OCI-LY1 (cell line): ENCODE data around the gene LYPD8.
"Not testable (repeated sequence)": the region's sequence is repeated elsewhere in the genome, so short reads cannot be mapped to it uniquely, and the experiment has no call there.

Source experiments
- H2AFZ ChIP-seq: fragments of 200-600 bp; sonication (generic), shearing (Covaris generic); 2 replicates; pipeline ENCODE4 v1.6.0; 2014; ENCODE audit warnings: antibody characterized with exemption, mild to moderate bottlenecking, low read length
- H3F3A ChIP-seq: fragments of 200-600 bp; sonication (generic), shearing (Covaris generic); 2 replicates; pipeline ENCODE4 v1.6.0; 2014; ENCODE audit warnings: mild to moderate bottlenecking, antibody characterized with exemption, low read length, moderate library complexity; ENCODE audit not compliant: insufficient read depth
- H3K27ac ChIP-seq: fragments of 200-600 bp; sonication (generic); 2 replicates; pipeline ENCODE4 v1.5.1; 2014; ENCODE audit warnings: low read length, mixed run types, mild to moderate bottlenecking, low read depth; ENCODE audit not compliant: poor library complexity, severe bottlenecking
- H3K27me3 ChIP-seq: fragments of 200-600 bp; sonication (generic); 2 replicates; pipeline ENCODE4 v1.6.0; 2014; ENCODE audit warnings: antibody characterized with exemption, mild to moderate bottlenecking, low read length, moderate library complexity; ENCODE audit not compliant: insufficient read depth
- H3K36me3 ChIP-seq: fragments of 200-600 bp; sonication (generic); 2 replicates; pipeline ENCODE4 v1.6.1; 2014; ENCODE audit warnings: mild to moderate bottlenecking, antibody characterized with exemption, low read length, moderate library complexity, mixed read lengths; ENCODE audit not compliant: insufficient read depth
- H3K4me1 ChIP-seq: fragments of 200-600 bp; sonication (generic); 2 replicates; pipeline ENCODE4 v1.5.1; 2014; ENCODE audit warnings: mild to moderate bottlenecking, low read length, moderate library complexity; ENCODE audit not compliant: insufficient read depth, severe bottlenecking
- H3K4me2 ChIP-seq: fragments of 200-600 bp; sonication (generic), shearing (Covaris generic); 2 replicates; pipeline ENCODE4 v1.6.1; 2014; ENCODE audit warnings: low read length
- H3K4me3 ChIP-seq: fragments of 200-600 bp; sonication (generic); 2 replicates; pipeline ENCODE4 v1.5.1; 2014; ENCODE audit warnings: low read length, low read depth, mild to moderate bottlenecking, mixed read lengths; ENCODE audit not compliant: poor library complexity, severe bottlenecking
- H3K79me2 ChIP-seq: fragments of 200-600 bp; shearing (Covaris generic); 2 replicates; pipeline ENCODE4 v1.6.1; 2016; ENCODE audit warnings: mixed run types, low read length, mixed read lengths; ENCODE audit not compliant: insufficient read depth
- H3K9ac ChIP-seq: fragments of 200-600 bp; sonication (generic), shearing (Covaris generic); 2 replicates; pipeline ENCODE4 v1.6.1; 2014; ENCODE audit warnings: mild to moderate bottlenecking, low read length, mixed read lengths
- H3K9me2 ChIP-seq: fragments of 200-600 bp; sonication (generic), shearing (Covaris generic); 2 replicates; pipeline ENCODE4 v1.6.1; 2014; ENCODE audit warnings: low read depth, mild to moderate bottlenecking, low read length, mixed read lengths
- H3K9me3 ChIP-seq: fragments of 200-600 bp; shearing (Covaris generic); 2 replicates; pipeline ENCODE4 v1.6.1; 2014; ENCODE audit warnings: low read length, mixed read lengths
- H4K20me1 ChIP-seq: fragments of 200-600 bp; sonication (generic), shearing (Covaris generic); 2 replicates; pipeline ENCODE4 v1.6.0; 2016; ENCODE audit warnings: mild to moderate bottlenecking, low read length; ENCODE audit not compliant: insufficient read depth
- EZH2 ChIP-seq: fragments of 200-600 bp; sonication (generic), shearing (Covaris generic); IDR thresholded peaks from 2 replicates; pipeline ENCODE4 v1.8.0; 2017; ENCODE audit warnings: borderline replicate concordance, mixed run types, mild to moderate bottlenecking, antibody characterized with exemption, low read length, moderate library complexity, mixed read lengths
- TF ChIP-seq, protein P1 (sequence below): fragments of 200-600 bp; sonication (generic), shearing (Covaris generic); IDR thresholded peaks from 2 replicates; pipeline ENCODE4 v1.5.1; 2017; ENCODE audit warnings: mild to moderate bottlenecking, antibody characterized with exemption, low read length, moderate library complexity, mixed read lengths

The LYPD8 gene

DNA sequence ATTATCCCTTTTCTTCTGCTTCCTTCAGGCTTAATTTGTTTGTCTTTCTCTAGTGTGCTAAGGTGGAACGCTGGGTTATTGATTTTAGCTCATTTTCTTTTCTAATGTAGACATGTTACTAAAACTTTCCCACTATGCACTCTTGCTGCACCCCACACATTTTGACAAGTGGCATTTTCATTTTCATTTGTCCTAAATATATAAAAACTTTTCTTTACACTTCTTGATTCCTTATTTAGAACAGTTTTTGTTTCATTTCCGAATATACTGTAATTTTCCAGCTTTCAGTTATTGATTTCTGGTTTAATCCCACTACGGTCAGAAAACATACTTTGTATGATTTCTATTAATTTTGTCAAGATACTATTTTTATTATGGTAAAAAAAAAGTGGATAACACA is 44.9 kb upstream of the LYPD8 start:
- Histone ChIP-seq H3K9me3 (no peaks in the 10 kb centered on the region), H3K79me2 (no peaks in the 10 kb centered on the region), H3K36me3 (no peaks in the 10 kb centered on the region), H3K27me3 (no peaks in the 10 kb centered on the region), H3K4me3 (no peak overlapping the region), H4K20me1 (no peaks in the 10 kb centered on the region), H3K9ac (no peak overlapping the region), H3F3A (no peaks in the 10 kb centered on the region), H3K9me2 (no peaks in the 10 kb centered on the region), H3K27ac (no peak overlapping the region), H3K4me2 (no peak overlapping the region), H2AFZ (no peak overlapping the region), H3K4me1 (peaks cover 11% of the 10 kb centered on the region)
- no peak for TF ChIP-seq EZH2
- TF ChIP-seq, protein P1, sequence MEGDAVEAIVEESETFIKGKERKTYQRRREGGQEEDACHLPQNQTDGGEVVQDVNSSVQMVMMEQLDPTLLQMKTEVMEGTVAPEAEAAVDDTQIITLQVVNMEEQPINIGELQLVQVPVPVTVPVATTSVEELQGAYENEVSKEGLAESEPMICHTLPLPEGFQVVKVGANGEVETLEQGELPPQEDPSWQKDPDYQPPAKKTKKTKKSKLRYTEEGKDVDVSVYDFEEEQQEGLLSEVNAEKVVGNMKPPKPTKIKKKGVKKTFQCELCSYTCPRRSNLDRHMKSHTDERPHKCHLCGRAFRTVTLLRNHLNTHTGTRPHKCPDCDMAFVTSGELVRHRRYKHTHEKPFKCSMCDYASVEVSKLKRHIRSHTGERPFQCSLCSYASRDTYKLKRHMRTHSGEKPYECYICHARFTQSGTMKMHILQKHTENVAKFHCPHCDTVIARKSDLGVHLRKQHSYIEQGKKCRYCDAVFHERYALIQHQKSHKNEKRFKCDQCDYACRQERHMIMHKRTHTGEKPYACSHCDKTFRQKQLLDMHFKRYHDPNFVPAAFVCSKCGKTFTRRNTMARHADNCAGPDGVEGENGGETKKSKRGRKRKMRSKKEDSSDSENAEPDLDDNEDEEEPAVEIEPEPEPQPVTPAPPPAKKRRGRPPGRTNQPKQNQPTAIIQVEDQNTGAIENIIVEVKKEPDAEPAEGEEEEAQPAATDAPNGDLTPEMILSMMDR = no peak

DNA sequence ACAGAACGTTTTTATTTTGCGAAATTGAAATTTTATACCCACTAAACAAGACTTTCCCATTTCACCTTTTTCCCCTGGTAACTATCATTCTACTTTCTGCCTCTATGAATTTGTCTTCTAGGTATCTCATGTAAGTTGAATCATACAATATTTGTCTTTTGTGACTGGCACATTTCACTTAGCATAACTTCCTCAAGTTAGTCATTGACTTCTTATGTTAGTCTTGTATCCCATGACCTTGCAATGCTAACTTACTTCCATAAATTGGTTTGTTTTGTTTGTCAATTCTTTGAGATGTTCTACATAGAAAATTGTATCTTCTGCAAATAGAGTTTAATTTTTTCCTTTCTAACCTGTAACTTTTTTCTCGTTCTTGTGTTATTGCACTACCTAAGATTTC is 43.2 kb upstream of the LYPD8 start:
- Histone ChIP-seq H3K79me2 (no peaks in the 10 kb centered on the region), H2AFZ (no peak overlapping the region), H3K36me3 (no peaks in the 10 kb centered on the region), H3K9me3 (no peaks in the 10 kb centered on the region), H3K27ac (no peak overlapping the region), H3K4me1 (no peaks in the 10 kb centered on the region), H3K4me2 (no peak overlapping the region), H4K20me1 (no peaks in the 10 kb centered on the region), H3K9ac (no peak overlapping the region), H3K4me3 (no peak overlapping the region), H3K27me3 (no peaks in the 10 kb centered on the region), H3K9me2 (no peaks in the 10 kb centered on the region), H3F3A (no peaks in the 10 kb centered on the region)
- TF ChIP-seq, protein P1 = no peak
- no peak for TF ChIP-seq EZH2

DNA sequence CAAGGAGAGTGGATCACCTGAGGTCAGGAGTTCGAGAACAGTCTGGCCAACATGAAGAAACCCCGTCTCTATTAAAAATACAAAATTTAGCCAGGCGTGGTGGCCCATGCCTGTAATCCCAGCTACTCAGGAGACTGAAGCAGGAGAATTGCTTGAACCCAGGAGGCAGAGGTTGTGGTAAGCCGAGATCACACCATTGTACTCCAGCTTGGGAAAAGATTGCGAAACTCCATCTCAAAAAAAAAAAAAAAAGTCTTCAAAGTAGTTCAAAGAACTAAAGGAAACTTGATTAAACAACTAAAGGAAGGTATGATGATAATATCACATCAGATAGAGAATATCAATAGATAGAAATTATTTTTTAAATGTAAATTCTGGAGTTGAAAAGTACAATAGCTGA is 39.1 kb upstream of the LYPD8 start:
- H3K27me3 ChIP-seq, H3K79me2 ChIP-seq, H3K36me3 ChIP-seq, H3K9ac ChIP-seq, H3K9me2 ChIP-seq, H2AFZ ChIP-seq, H3K9me3 ChIP-seq, H3K4me2 ChIP-seq, H3K27ac ChIP-seq, H3K4me1 ChIP-seq, H3K4me3 ChIP-seq, H4K20me1 ChIP-seq, H3F3A ChIP-seq: not testable (repeated sequence)

DNA sequence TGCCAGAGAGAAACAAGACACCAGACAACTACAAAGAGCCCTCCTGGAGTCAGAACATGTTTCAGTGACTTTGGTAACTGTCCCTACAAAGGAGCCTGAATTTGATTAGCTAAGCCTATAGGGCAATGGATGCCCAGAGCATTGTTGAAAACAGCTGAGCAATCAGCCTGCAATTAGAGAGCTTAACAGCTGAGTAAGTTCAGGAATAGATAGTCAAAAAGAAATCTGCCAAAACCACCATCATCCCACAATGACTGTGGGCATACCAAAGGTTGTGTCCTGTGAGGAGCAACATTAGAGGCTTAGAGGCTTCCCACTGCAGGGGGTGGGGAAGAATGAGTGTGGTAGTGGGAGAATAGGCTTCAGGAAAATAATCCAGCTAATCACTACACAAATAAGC is 38.0 kb upstream of the LYPD8 start:
- no peak overlapping the region for H3K9ac ChIP-seq
- no peaks in the 10 kb centered on the region for H3K9me3 ChIP-seq
- TF ChIP-seq, protein P1 = no peak
- TF ChIP-seq EZH2 = no peak

More for the DNA sequence above, 38.0 kb upstream of the LYPD8 start:
- H4K20me1 ChIP-seq = no peaks in the 10 kb centered on the region
- H3K27ac ChIP-seq = no peak overlapping the region
- no peaks in the 10 kb centered on the region for H3K9me2 ChIP-seq
- H3K27me3 ChIP-seq = no peaks in the 10 kb centered on the region
- no peaks in the 10 kb centered on the region for H3K79me2 ChIP-seq
- no peaks in the 10 kb centered on the region for H3K36me3 ChIP-seq
- H3K4me3 ChIP-seq = no peak overlapping the region
- H2AFZ ChIP-seq = no peak overlapping the region
- no peaks in the 10 kb centered on the region for H3K4me1 ChIP-seq
- H3F3A ChIP-seq = no peaks in the 10 kb centered on the region
- H3K4me2 ChIP-seq = no peak overlapping the region
